AG04450 (cell line): Measurements from ENCODE around the gene CPS1. TPM values are rescaled to one million over a fixed set of nuclear protein-coding genes. Genes with fewer than 3 reads are reported as not detected.

ENCODE experiments used
- CTCF ChIA-PET: fragments of 300-600, 350-600 bp; formaldehyde crosslinking; extraction: SDS; loops from one replicate; lab custom pipeline; 2022; ENCODE audit warnings: antibody characterized with exemption, inconsistent platforms; lab: Charles Lee
- POLR2A ChIA-PET: fragments of 350-600 bp; formaldehyde crosslinking; extraction: SDS; loops from one replicate; lab custom pipeline; 2021; ENCODE audit warnings: antibody characterized with exemption, inconsistent platforms; lab: Yijun Ruan, JAX
- DNase-seq: peaks from one replicate; pipeline ENCODE4 v3.0.0-alpha.2; 2011; ENCODE audit warnings: low read depth, low spot score
- H3K27ac ChIP-seq: one replicate; pipeline ENCODE4 v1.5.1; 2012; ENCODE audit warnings: low read depth, low read length, control low read depth
- H3K27me3 ChIP-seq: one replicate; pipeline ENCODE4 v1.6.0; 2012; ENCODE audit warnings: low read length; ENCODE audit not compliant: control insufficient read depth, insufficient read depth
- H3K4me3 ChIP-seq: 2 replicates; pipeline ENCODE4 v1.5.1; 2011; ENCODE audit warnings: mild to moderate bottlenecking, low read depth, low read length, control low read depth
- H3K9me3 ChIP-seq: 2 replicates; pipeline ENCODE4 v1.5.1; 2012; ENCODE audit warnings: low read length; ENCODE audit not compliant: control insufficient read depth, insufficient read depth
- polyA plus RNA-seq: library from polyadenylated mRNA; depleted of rRNA; stranded (reverse); fragments of >200 nt; gene quantifications from 2 replicates; pipeline ENCODE4 v1.2.3, GENCODE V29; 2011
- TF ChIP-seq, protein P1 (sequence below): IDR thresholded peaks from 2 replicates; pipeline ENCODE4 v1.5.1; 2011; ENCODE audit warnings: low read depth, low read length, control low read depth, inconsistent platforms

The CPS1 gene
- polyA plus RNA-seq, 1 experiment: 21.6 TPM

GRCh38 chr2:210686401-210686800, 130.0 kb downstream of the CPS1 start:
- no peak overlapping the region for H3K27ac ChIP-seq
- TF ChIP-seq, protein P1, sequence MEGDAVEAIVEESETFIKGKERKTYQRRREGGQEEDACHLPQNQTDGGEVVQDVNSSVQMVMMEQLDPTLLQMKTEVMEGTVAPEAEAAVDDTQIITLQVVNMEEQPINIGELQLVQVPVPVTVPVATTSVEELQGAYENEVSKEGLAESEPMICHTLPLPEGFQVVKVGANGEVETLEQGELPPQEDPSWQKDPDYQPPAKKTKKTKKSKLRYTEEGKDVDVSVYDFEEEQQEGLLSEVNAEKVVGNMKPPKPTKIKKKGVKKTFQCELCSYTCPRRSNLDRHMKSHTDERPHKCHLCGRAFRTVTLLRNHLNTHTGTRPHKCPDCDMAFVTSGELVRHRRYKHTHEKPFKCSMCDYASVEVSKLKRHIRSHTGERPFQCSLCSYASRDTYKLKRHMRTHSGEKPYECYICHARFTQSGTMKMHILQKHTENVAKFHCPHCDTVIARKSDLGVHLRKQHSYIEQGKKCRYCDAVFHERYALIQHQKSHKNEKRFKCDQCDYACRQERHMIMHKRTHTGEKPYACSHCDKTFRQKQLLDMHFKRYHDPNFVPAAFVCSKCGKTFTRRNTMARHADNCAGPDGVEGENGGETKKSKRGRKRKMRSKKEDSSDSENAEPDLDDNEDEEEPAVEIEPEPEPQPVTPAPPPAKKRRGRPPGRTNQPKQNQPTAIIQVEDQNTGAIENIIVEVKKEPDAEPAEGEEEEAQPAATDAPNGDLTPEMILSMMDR: no peak
- ChIA-PET POLR2A (no interaction called here), CTCF (no interaction called here)
- H3K9me3 ChIP-seq: no peaks in the 10 kb centered on the region
- no peak for DNase-seq
- no peak overlapping the region for H3K4me3 ChIP-seq
- H3K27me3 ChIP-seq: no peaks in the 10 kb centered on the region

DNA sequence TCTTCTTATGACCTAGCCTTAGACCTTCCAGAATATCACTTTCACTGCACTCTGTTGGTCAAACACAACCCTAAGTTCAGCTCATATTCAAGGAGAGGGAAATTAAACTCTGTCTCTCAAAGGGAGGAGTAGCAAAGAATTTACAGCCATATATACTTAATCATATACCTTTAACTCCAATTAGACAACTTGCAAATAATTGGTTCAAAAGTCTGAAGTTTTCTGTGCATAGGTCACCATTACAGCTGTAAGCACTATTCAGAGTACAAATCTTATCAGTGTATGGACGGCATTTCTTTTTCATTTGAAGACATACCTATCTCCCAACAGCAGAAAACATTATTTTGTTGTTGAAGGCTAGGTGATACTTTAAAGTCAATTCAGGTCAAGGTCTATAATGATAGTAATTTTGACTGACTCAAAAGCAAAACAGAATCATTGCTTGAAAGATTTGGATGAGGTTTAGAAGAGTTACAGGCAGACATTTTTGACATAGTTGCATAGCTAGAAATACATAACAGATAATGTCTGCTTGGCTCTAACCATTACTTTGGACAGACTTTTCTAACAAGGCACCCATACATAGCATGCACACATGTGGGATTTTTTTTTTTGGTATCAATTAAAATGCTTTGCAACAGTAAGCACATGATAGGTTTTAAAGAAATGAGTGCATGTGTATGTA, 131.5 kb downstream of the CPS1 start:
- TF ChIP-seq, protein P1: no peak
- Histone ChIP-seq H3K9me3 (no peaks in the 10 kb centered on the region), H3K4me3 (no peak overlapping the region), H3K27ac (no peak overlapping the region), H3K27me3 (no peaks in the 10 kb centered on the region)
- DNase-seq: no peak
- ChIA-PET CTCF (no interaction called here), POLR2A (no interaction called here)

- CTCF ChIA-PET: no interaction called here
- no peaks in the 10 kb centered on the region for H3K27me3 ChIP-seq
- POLR2A ChIA-PET: no interaction called here
- no peak for DNase-seq
- no peaks in the 10 kb centered on the region for H3K9me3 ChIP-seq
- no peak overlapping the region for H3K27ac ChIP-seq
- TF ChIP-seq, protein P1: no peak
- H3K4me3 ChIP-seq: no peak overlapping the region
Measured at GRCh38 chr2:210707900-210708299, 151.5 kb downstream of the CPS1 start.

- TF ChIP-seq, protein P1: no peak
- no peak for DNase-seq
- H3K27ac ChIP-seq: no peak overlapping the region
- ChIA-PET CTCF (no interaction called here), POLR2A (no interaction called here)
- no peaks in the 10 kb centered on the region for H3K9me3 ChIP-seq
- no peaks in the 10 kb centered on the region for H3K27me3 ChIP-seq
- H3K4me3 ChIP-seq: no peak overlapping the region
Measured at GRCh38 chr2:210713122-210713521, 156.7 kb downstream of the CPS1 start.

- Histone ChIP-seq H3K4me3 (no peak overlapping the region), H3K27me3 (no peaks in the 10 kb centered on the region), H3K9me3 (no peaks in the 10 kb centered on the region), H3K27ac (no peak overlapping the region)
- no peak for DNase-seq
- CTCF ChIA-PET: no interaction called here
- TF ChIP-seq, protein P1: no peak
- POLR2A ChIA-PET: no interaction called here
Measured at GRCh38 chr2:210715560-210716082, 159.2 kb downstream of the CPS1 start.
